ENCODE measurements around the gene MTAP. TPM values are rescaled to one million over a fixed set of nuclear protein-coding genes. Genes with fewer than 3 reads are reported as not detected.
A peak's percentile ranks its signal among the peaks of the same experiment; 100 is the strongest.

The MTAP gene
- total RNA-seq, 1 experiment from 2014 or later: 139 TPM

GRCh38 chr9:21770871-21771560 lies 31.4 kb upstream of the MTAP start:
- no peak for TF ChIP-seq CTCF (IDR thresholded peaks at IDR 0.05; ENCODE audit: unreplicated experiment)
- intact Hi-C loops (cut with micrococcal nuclease; ENCODE audit: unreplicated experiment): no loop called here
- Mint-ChIP-seq H3K27ac (ENCODE audit: unreplicated experiment) (no peak overlapping the region), H3K4me1 (ENCODE audit: low read depth, unreplicated experiment) (peaks cover 20% of the 10 kb centered on the region), H3K27me3 (ENCODE audit: unreplicated experiment) (no peaks in the 10 kb centered on the region), H3K9me3 (ENCODE audit: low read depth, unreplicated experiment) (no peaks in the 10 kb centered on the region), H3K4me3 (ENCODE audit: low read depth, unreplicated experiment) (no peak overlapping the region), H3K36me3 (ENCODE audit: insufficient read depth, unreplicated experiment) (no peaks in the 10 kb centered on the region)
- DNase-seq: no peak
- CTCF ChIA-PET: interaction anchor here (0.7 kb wide), 1 partner anchor 519 kb away, joined by 4 read pairs; no protein-coding TSS in a partner anchor
- BruUV-seq (replicated peaks): no TSS peak

- no peak overlapping the region for H3K27ac Mint-ChIP-seq (ENCODE audit: unreplicated experiment)
- no TSS peak for BruUV-seq (replicated peaks)
- H3K36me3 Mint-ChIP-seq (ENCODE audit: insufficient read depth, unreplicated experiment): no peaks in the 10 kb centered on the region
- intact Hi-C loops (cut with micrococcal nuclease; ENCODE audit: unreplicated experiment): loop anchor here (1.0 kb wide), 1 partner anchor 91 kb away; no protein-coding TSS in a partner anchor
- no peaks in the 10 kb centered on the region for H3K4me1 Mint-ChIP-seq (ENCODE audit: low read depth, unreplicated experiment)
- no peaks in the 10 kb centered on the region for H3K27me3 Mint-ChIP-seq (ENCODE audit: unreplicated experiment)
- H3K9me3 Mint-ChIP-seq (ENCODE audit: low read depth, unreplicated experiment): no peaks in the 10 kb centered on the region
- peak; percentile 52 for DNase-seq
- no peak for TF ChIP-seq CTCF (IDR thresholded peaks at IDR 0.05; ENCODE audit: unreplicated experiment)
- CTCF ChIA-PET: interaction anchor here (0.9 kb wide), 1 partner anchor 381 kb away, joined by 3 read pairs; no protein-coding TSS in a partner anchor
- no peak overlapping the region for H3K4me3 Mint-ChIP-seq (ENCODE audit: low read depth, unreplicated experiment)
Measured at GRCh38 chr9:21777701-21778100, 24.7 kb upstream of the MTAP start.

GRCh38 chr9:21778304-21778703 lies 24.1 kb upstream of the MTAP start:
- no peaks in the 10 kb centered on the region for H3K27me3 Mint-ChIP-seq (ENCODE audit: unreplicated experiment)
- no peak for TF ChIP-seq CTCF (IDR thresholded peaks at IDR 0.05; ENCODE audit: unreplicated experiment)
- H3K36me3 Mint-ChIP-seq (ENCODE audit: insufficient read depth, unreplicated experiment): no peaks in the 10 kb centered on the region
- BruUV-seq (replicated peaks): no TSS peak
- CTCF ChIA-PET: interaction anchor here (0.7 to 0.9 kb wide), 2 partner anchors 101 to 382 kb away, joined by 3 read pairs; no protein-coding TSS in a partner anchor
- no peak overlapping the region for H3K27ac Mint-ChIP-seq (ENCODE audit: unreplicated experiment)
- no peaks in the 10 kb centered on the region for H3K9me3 Mint-ChIP-seq (ENCODE audit: low read depth, unreplicated experiment)
- no peak for DNase-seq
- H3K4me1 Mint-ChIP-seq (ENCODE audit: low read depth, unreplicated experiment): peaks cover 4% of the 10 kb centered on the region
- H3K4me3 Mint-ChIP-seq (ENCODE audit: low read depth, unreplicated experiment): no peak overlapping the region
- intact Hi-C loops (cut with micrococcal nuclease; ENCODE audit: unreplicated experiment): loop anchor here (1.0 kb wide), 1 partner anchor 92 kb away; no protein-coding TSS in a partner anchor

- peaks cover 4% of the 10 kb centered on the region for H3K36me3 Mint-ChIP-seq (ENCODE audit: insufficient read depth, unreplicated experiment)
- H3K27ac Mint-ChIP-seq (ENCODE audit: unreplicated experiment): peak overlapping the region; percentile 88
- CTCF ChIA-PET: no interaction called here
- H3K27me3 Mint-ChIP-seq (ENCODE audit: unreplicated experiment): no peaks in the 10 kb centered on the region
- BruUV-seq (replicated peaks): no TSS peak
- no peak for TF ChIP-seq CTCF (IDR thresholded peaks at IDR 0.05; ENCODE audit: unreplicated experiment)
- DNase-seq: no peak
- intact Hi-C loops (cut with micrococcal nuclease; ENCODE audit: unreplicated experiment): no loop called here
- no peaks in the 10 kb centered on the region for H3K9me3 Mint-ChIP-seq (ENCODE audit: low read depth, unreplicated experiment)
- no peak overlapping the region for H3K4me3 Mint-ChIP-seq (ENCODE audit: low read depth, unreplicated experiment)
- peaks cover 15% of the 10 kb centered on the region for H3K4me1 Mint-ChIP-seq (ENCODE audit: low read depth, unreplicated experiment)
Measured at GRCh38 chr9:21779397-21779796, 23.0 kb upstream of the MTAP start.
